ENCODE measurements around the gene IDE.

DNA sequence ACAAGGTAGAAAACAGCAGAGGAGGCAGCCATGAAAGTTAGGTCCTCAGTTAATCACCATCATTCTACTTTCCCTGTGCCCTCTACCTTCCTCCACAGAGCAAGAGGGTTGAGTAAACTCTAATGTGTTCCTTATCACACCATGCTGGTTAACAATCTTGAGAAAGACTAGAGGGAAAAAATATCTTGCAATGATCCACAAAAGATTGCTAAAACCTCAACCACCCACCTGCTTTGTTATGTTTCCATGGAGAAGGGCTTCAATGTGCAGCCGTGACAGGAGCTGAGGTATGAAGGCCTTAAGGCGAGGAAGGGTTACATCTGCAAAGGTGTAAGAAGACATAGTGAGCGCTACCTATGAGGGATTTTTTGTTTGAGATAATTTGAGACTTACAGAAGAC lies 103.9 kb downstream of the IDE start:
- TF ChIP-seq, protein P1, sequence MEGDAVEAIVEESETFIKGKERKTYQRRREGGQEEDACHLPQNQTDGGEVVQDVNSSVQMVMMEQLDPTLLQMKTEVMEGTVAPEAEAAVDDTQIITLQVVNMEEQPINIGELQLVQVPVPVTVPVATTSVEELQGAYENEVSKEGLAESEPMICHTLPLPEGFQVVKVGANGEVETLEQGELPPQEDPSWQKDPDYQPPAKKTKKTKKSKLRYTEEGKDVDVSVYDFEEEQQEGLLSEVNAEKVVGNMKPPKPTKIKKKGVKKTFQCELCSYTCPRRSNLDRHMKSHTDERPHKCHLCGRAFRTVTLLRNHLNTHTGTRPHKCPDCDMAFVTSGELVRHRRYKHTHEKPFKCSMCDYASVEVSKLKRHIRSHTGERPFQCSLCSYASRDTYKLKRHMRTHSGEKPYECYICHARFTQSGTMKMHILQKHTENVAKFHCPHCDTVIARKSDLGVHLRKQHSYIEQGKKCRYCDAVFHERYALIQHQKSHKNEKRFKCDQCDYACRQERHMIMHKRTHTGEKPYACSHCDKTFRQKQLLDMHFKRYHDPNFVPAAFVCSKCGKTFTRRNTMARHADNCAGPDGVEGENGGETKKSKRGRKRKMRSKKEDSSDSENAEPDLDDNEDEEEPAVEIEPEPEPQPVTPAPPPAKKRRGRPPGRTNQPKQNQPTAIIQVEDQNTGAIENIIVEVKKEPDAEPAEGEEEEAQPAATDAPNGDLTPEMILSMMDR (conservative IDR thresholded peaks at IDR 0.05 in 1 of 2, IDR thresholded peaks at IDR 0.05 in 1 of 2; ENCODE audit: extremely low read depth in 1 of 2, insufficient read depth in 1 of 2, low read depth in 1 of 2, low read length in 2 of 2), result no peak
- no peak for TF ChIP-seq EZH2 (IDR thresholded peaks at IDR 0.05; ENCODE audit: borderline replicate concordance, low read length)
